ENCODE data around the gene GRID2.
"Not testable (repeated sequence)": the region's sequence is repeated elsewhere in the genome, so short reads cannot be mapped to it uniquely, and the experiment has no call there.

GRID2 gene

DNA sequence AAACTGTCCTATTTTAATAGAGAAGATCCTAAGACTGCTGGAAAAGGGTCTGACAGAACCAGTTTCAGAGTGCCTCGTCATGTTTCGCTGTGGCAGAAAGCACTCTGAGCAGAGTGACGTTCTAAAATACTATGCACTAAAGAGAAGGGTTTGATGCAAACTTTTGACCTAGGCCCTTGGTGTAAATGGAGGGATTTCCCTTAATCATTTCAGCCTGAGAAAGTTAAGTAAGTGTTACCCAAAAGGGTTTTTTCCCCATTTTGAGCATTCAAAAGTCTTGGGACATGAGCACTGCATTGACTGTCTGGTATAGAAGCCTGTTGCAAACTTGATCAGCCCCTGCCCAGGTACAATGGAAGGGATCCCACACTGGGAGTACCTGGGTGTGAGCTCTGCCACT lies 1367.3 kb downstream of the GRID2 start:
- Histone ChIP-seq H4K8ac (ENCODE audit: low read depth, low read length) (no peak overlapping the region), H2BK15ac (ENCODE audit: low read length) (no peak overlapping the region), H3K4me1 (ENCODE audit: control insufficient read depth in 2 of 2, insufficient read depth in 1 of 2, low read depth in 1 of 2, low read length in 2 of 2) (no peaks in the 10 kb centered on the region), H2BK5ac (ENCODE audit: low read length) (no peak overlapping the region), H3K23ac (ENCODE audit: low read depth, low read length, poor library complexity) (no peak overlapping the region), H3K18ac (ENCODE audit: low read length) (no peak overlapping the region), H3K4me3 (ENCODE audit: low read length in 2 of 2) (no peak overlapping the region), H2AK5ac (ENCODE audit: low read depth, low read length) (no peak overlapping the region), H2BK12ac (ENCODE audit: low read length) (no peak overlapping the region), H3K9ac (ENCODE audit: low read depth, low read length, poor library complexity) (no peak overlapping the region), H3K27ac (replicated peaks; ENCODE audit: low read length) (no peak overlapping the region), H2BK120ac (ENCODE audit: low read depth, low read length) (no peak overlapping the region), H3K27me3 (ENCODE audit: control insufficient read depth in 3 of 3, insufficient read depth in 3 of 3, low read depth in 1 of 3, low read length in 3 of 3) (no peaks in the 10 kb centered on the region), H3K9me3 (replicated peaks in 1 of 2; ENCODE audit: control insufficient read depth in 2 of 2, insufficient read depth in 1 of 2, low read depth in 1 of 2, low read length in 2 of 2) (no peaks in the 10 kb centered on the region), H2AFZ (ENCODE audit: low read length) (no peak overlapping the region), H3K14ac (ENCODE audit: low read length) (no peak overlapping the region), H3K4ac (ENCODE audit: low read length) (no peak overlapping the region), H4K91ac (ENCODE audit: low read depth, low read length, poor library complexity) (no peak overlapping the region), H3K36me3 (replicated peaks in 1 of 2; ENCODE audit: control insufficient read depth in 2 of 2, insufficient read depth in 2 of 2, low read length in 2 of 2) (no peaks in the 10 kb centered on the region), H3K79me1 (ENCODE audit: low read depth, low read length) (no peaks in the 10 kb centered on the region), H3K4me2 (ENCODE audit: insufficient read depth, low read length, poor library complexity, severe bottlenecking) (no peak overlapping the region)
- DNase-seq (ENCODE audit: low spot score): no peak
- WGBS, 2 donors (ENCODE audit: extremely low coverage in 2 of 2, insufficient read length in 2 of 2, insufficient replicate concordance in 1 of 2): no CpG with 5 or more reads among the region's 3 CpGs

DNA sequence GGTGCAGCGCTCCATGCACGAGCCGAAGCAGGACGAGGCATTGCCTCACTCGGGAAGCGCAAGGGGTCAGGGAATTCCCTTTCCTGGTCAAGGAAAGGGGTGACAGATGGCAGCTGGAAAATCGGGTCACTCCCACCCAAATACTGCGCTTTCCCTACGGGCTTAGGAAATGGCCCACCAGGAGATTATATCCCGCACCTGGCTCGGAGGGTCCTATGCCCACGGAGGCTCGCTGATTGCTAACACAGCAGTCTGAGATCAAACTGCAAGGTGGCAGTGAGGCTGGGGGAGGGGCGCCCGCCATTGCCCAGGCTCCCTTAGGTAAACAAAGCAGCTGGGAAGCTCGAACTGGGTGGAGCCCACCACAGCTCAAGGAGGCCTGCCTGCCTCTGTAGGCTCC lies 1373.2 kb downstream of the GRID2 start:
- not testable (repeated sequence) for H3K23ac ChIP-seq (ENCODE audit: low read depth, low read length, poor library complexity); H4K91ac ChIP-seq (ENCODE audit: low read depth, low read length, poor library complexity); H3K4me1 ChIP-seq (ENCODE audit: control insufficient read depth in 2 of 2, insufficient read depth in 1 of 2, low read depth in 1 of 2, low read length in 2 of 2); H2BK12ac ChIP-seq (ENCODE audit: low read length); H2BK15ac ChIP-seq (ENCODE audit: low read length); H3K36me3 ChIP-seq (replicated peaks in 1 of 2; ENCODE audit: control insufficient read depth in 2 of 2, insufficient read depth in 2 of 2, low read length in 2 of 2); H3K9ac ChIP-seq (ENCODE audit: low read depth, low read length, poor library complexity); H3K14ac ChIP-seq (ENCODE audit: low read length); H3K4me3 ChIP-seq (ENCODE audit: low read length in 2 of 2); H3K27me3 ChIP-seq (ENCODE audit: control insufficient read depth in 3 of 3, insufficient read depth in 3 of 3, low read depth in 1 of 3, low read length in 3 of 3); H3K4me2 ChIP-seq (ENCODE audit: insufficient read depth, low read length, poor library complexity, severe bottlenecking); H2BK5ac ChIP-seq (ENCODE audit: low read length); H3K9me3 ChIP-seq (replicated peaks in 1 of 2; ENCODE audit: control insufficient read depth in 2 of 2, insufficient read depth in 1 of 2, low read depth in 1 of 2, low read length in 2 of 2); DNase-seq (ENCODE audit: low spot score); H2AFZ ChIP-seq (ENCODE audit: low read length); H3K4ac ChIP-seq (ENCODE audit: low read length); H4K8ac ChIP-seq (ENCODE audit: low read depth, low read length); H3K27ac ChIP-seq (replicated peaks; ENCODE audit: low read length); H2BK120ac ChIP-seq (ENCODE audit: low read depth, low read length); H3K79me1 ChIP-seq (ENCODE audit: low read depth, low read length); H3K18ac ChIP-seq (ENCODE audit: low read length); H2AK5ac ChIP-seq (ENCODE audit: low read depth, low read length)
- WGBS, 2 donors (ENCODE audit: extremely low coverage in 2 of 2, insufficient read length in 2 of 2, insufficient replicate concordance in 1 of 2): no CpG with 5 or more reads among the region's 16 CpGs

DNA sequence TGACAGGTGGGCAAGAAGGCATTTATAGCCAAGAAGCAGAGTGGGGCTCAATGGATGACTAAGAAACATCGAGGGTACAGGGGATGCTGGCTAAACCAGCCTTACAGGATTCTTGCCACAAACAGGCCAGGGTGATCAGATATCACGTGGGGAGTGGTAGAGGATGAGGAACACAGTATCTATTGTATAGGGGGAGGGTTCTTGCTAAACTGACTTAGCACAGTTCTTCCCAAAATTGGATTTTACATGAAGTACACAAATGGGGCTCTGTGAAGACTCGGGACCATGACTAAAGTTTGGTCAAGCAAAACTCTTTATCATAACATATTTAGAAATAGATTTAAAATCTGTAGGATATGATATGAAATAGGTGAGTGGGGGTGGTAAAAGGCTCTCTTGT lies 1380.8 kb downstream of the GRID2 start:
- Histone ChIP-seq H3K9ac (ENCODE audit: low read depth, low read length, poor library complexity) (no peak overlapping the region), H3K27ac (replicated peaks; ENCODE audit: low read length) (no peak overlapping the region), H2BK120ac (ENCODE audit: low read depth, low read length) (no peak overlapping the region), H2AFZ (ENCODE audit: low read length) (no peak overlapping the region), H3K79me1 (ENCODE audit: low read depth, low read length) (no peaks in the 10 kb centered on the region), H3K14ac (ENCODE audit: low read length) (no peak overlapping the region), H2AK5ac (ENCODE audit: low read depth, low read length) (no peak overlapping the region), H3K4ac (ENCODE audit: low read length) (no peak overlapping the region), H3K18ac (ENCODE audit: low read length) (no peak overlapping the region), H4K8ac (ENCODE audit: low read depth, low read length) (no peak overlapping the region), H3K27me3 (ENCODE audit: control insufficient read depth in 3 of 3, insufficient read depth in 3 of 3, low read depth in 1 of 3, low read length in 3 of 3) (no peaks in the 10 kb centered on the region), H3K23ac (ENCODE audit: low read depth, low read length, poor library complexity) (no peak overlapping the region), H4K91ac (ENCODE audit: low read depth, low read length, poor library complexity) (no peak overlapping the region), H2BK15ac (ENCODE audit: low read length) (no peak overlapping the region), H2BK5ac (ENCODE audit: low read length) (no peak overlapping the region), H3K4me1 (ENCODE audit: control insufficient read depth in 2 of 2, insufficient read depth in 1 of 2, low read depth in 1 of 2, low read length in 2 of 2) (no peaks in the 10 kb centered on the region), H2BK12ac (ENCODE audit: low read length) (no peak overlapping the region), H3K9me3 (replicated peaks in 1 of 2; ENCODE audit: control insufficient read depth in 2 of 2, insufficient read depth in 1 of 2, low read depth in 1 of 2, low read length in 2 of 2) (no peaks in the 10 kb centered on the region), H3K4me2 (ENCODE audit: insufficient read depth, low read length, poor library complexity, severe bottlenecking) (no peak overlapping the region), H3K36me3 (replicated peaks in 1 of 2; ENCODE audit: control insufficient read depth in 2 of 2, insufficient read depth in 2 of 2, low read length in 2 of 2) (no peaks in the 10 kb centered on the region), H3K4me3 (ENCODE audit: low read length in 2 of 2) (no peak overlapping the region)
- DNase-seq (ENCODE audit: low spot score): no peak
- no CpG with 5 or more reads among the region's 3 CpGs for WGBS, 2 donors (ENCODE audit: extremely low coverage in 2 of 2, insufficient read length in 2 of 2, insufficient replicate concordance in 1 of 2)

DNA sequence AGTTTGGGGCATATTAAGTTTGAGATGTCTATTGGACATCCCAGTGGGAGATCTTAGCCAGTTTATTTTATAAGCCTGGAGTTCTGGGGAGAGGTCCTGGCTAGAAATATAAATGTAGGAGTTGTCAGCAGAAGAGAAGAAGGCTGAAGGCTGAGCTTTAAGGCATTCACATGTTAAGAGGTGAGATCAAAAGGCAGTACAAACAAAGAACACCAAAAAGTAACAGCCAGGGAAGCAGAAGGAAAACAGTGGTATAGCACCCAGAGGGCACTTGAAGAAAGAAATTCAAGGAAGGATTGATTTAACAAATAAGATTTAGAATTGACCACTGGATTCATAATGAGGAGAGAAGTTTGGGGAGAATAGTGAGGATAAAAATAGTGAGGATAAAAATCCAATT lies 1383.5 kb downstream of the GRID2 start:
- H3K27ac ChIP-seq (replicated peaks; ENCODE audit: low read length): no peak overlapping the region
- H4K8ac ChIP-seq (ENCODE audit: low read depth, low read length): no peak overlapping the region
- no peak overlapping the region for H3K14ac ChIP-seq (ENCODE audit: low read length)
- no peak overlapping the region for H2BK15ac ChIP-seq (ENCODE audit: low read length)
- H3K9me3 ChIP-seq (replicated peaks in 1 of 2; ENCODE audit: control insufficient read depth in 2 of 2, insufficient read depth in 1 of 2, low read depth in 1 of 2, low read length in 2 of 2): no peaks in the 10 kb centered on the region
- H2BK120ac ChIP-seq (ENCODE audit: low read depth, low read length): no peak overlapping the region
- H3K27me3 ChIP-seq (ENCODE audit: control insufficient read depth in 3 of 3, insufficient read depth in 3 of 3, low read depth in 1 of 3, low read length in 3 of 3): no peaks in the 10 kb centered on the region
- no peaks in the 10 kb centered on the region for H3K79me1 ChIP-seq (ENCODE audit: low read depth, low read length)
- H3K4me1 ChIP-seq (ENCODE audit: control insufficient read depth in 2 of 2, insufficient read depth in 1 of 2, low read depth in 1 of 2, low read length in 2 of 2): no peaks in the 10 kb centered on the region
- no peak overlapping the region for H2AFZ ChIP-seq (ENCODE audit: low read length)
- no peak overlapping the region for H3K23ac ChIP-seq (ENCODE audit: low read depth, low read length, poor library complexity)
- no peak overlapping the region for H3K9ac ChIP-seq (ENCODE audit: low read depth, low read length, poor library complexity)
- no peaks in the 10 kb centered on the region for H3K36me3 ChIP-seq (replicated peaks in 1 of 2; ENCODE audit: control insufficient read depth in 2 of 2, insufficient read depth in 2 of 2, low read length in 2 of 2)
- H2BK12ac ChIP-seq (ENCODE audit: low read length): no peak overlapping the region
- H2BK5ac ChIP-seq (ENCODE audit: low read length): no peak overlapping the region
- no peak overlapping the region for H3K4me2 ChIP-seq (ENCODE audit: insufficient read depth, low read length, poor library complexity, severe bottlenecking)
- DNase-seq (ENCODE audit: low spot score): no peak
- no peak overlapping the region for H3K4me3 ChIP-seq (ENCODE audit: low read length in 2 of 2)
- H3K4ac ChIP-seq (ENCODE audit: low read length): no peak overlapping the region
- no peak overlapping the region for H3K18ac ChIP-seq (ENCODE audit: low read length)
- no peak overlapping the region for H2AK5ac ChIP-seq (ENCODE audit: low read depth, low read length)
- H4K91ac ChIP-seq (ENCODE audit: low read depth, low read length, poor library complexity): no peak overlapping the region

Data from neuronal stem cell (in vitro differentiated cells).